ENCODE measurements around the gene CLHC1.
"Not testable (repeated sequence)": the region's sequence is repeated elsewhere in the genome, so short reads cannot be mapped to it uniquely, and the experiment has no call there.

The CLHC1 gene

DNA sequence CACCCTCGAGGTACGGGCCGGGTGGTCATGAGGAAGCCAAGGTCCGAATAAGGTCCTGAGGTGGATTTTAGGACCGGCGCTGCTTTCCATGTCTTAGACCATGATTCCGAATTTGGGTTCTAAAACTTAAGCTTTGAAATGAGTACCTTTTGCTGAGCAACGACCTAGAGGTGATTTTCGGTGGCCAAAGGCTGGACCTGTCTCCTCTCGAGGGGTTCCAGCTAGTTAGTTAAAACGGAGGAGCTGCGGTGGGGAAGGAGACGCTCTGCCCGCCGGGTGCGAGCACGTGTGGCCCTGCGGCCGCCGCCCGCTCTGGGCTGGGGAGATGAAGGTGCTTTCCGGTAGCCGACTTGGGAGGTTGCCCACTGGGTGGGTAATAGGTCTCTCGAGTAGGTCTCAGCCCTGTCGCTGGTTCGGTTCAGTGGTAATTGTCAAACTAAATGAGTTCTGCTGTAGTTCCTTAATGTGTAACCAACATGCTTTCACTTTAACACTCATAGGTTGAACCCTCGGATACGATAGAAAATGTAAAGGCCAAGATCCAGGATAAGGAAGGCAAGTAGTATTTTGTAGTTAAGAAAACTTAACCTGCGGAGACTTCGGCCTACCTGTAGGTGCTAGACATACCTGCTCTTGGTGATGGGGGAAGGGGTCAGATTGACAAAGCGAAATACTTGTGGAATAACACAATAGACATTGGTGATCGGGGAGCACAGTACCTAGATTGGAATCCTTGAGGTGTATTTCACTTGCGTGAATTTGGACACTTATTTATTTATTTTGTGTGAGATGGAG lies 967 bp upstream of the CLHC1 start:
- peak in 5 of 58 donors; percentile 10 to 22 (median 13) for DNase-seq

- DNase-seq = no peak
Measured at GRCh38 chr2:55231546-55232083, 478 bp downstream of the CLHC1 start.

DNA sequence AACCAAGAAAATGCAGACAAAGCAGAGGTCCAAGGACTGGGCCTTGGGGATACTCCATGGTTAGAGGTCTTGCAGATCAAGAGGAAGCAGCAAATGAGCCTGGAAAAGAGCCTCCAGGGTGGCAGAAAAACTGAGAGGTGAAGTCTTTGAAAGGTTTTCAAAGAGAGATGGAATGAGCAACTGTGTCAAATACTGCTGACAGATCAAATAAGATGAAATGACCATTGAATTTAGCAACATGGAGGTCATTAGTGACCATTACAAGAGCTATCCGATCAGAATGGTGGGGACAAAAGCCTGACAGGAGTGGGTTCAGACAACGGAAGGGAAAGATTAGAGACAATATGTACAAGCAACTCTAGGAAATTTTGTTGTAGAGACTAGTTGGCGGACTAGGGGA lies 1.5 kb downstream of the CLHC1 start:
- no peak for DNase-seq

DNA sequence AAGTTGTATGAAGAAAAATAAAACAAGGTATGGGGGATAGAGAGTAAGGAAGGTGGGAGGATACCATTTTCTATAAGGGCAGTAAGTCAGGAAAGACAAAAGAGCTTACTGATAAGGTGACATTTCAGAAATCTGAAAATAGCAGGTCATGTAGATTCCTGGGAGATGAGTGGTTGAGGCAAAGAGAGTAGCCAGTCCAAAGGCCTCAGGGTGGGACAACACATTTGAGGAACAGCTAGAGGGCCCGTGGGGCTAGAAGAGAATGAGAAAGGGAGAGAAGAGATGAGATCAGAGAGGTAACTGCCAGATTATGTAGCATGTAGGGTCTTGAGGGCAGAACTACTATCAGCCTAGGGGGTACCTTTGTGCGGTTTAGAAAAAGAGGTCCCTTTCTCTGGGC lies 2.9 kb downstream of the CLHC1 start:
- no peak for DNase-seq

GRCh38 chr2:55228226-55228563 lies 3.9 kb downstream of the CLHC1 start:
- no peak for DNase-seq

DNA sequence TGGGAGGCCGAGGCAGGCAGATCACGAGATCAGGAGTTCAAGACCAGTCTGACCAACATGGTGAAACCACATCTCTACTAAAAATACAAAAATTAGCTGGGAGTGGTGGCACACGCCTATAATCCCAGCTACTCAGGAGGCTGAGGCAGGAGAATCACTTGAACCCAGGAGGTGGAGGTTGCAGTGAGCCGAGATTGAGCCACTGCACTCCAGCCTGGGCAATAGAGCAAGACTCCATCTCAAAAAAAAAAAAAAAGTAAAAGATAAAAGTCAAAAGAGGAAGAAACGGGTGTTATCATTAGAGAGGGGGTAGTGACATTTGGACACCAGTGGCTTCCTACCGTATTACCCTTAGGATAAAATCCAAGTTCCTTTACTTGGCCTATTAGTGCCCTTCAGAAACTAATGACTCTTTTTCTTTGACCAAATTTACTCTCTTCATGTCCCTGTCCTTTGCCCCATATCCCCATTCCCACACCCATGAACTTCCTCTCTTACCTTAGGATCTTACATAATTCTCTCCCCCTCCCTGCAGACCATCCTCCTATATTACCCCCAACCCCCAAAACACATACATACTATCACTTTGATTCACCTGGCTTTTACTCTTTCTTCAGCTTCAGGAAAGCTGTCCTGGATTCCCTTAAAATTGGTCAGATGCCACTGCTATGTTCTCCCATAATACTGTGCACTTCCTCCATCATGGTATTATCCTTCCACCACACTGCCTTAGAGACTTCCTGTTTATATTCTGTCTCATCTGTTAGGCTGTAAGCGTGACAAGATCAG lies 4.5 kb downstream of the CLHC1 start:
- peak in 1 of 58 donors; percentile 1 for DNase-seq

DNA sequence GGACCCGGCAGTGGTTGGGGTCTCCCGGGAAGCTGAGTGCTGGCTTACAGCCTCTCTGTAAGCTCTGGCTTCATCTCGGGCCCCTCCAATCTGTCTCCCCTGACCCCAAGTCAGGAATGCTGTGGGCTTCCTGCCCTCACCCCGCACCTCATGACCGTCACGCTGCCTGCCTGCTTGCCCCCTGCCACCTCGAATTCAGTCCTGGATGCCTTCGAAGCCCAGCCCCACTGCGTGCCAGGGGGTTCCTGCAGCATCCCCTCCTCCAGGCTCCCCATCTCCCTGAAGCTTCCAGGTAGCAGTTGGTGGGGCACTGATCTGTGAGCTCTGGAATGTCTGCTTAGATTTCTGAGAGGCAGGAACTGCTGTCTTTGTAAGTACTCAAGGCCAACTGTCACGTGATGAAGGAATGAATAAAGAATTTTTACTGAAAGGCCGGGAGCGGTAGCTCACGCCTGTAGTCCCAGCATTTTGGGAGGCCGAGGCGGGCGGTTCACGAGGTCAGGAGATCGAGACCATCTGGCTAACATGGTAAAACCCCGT lies 6.5 kb downstream of the CLHC1 start:
- no peak for DNase-seq

DNA sequence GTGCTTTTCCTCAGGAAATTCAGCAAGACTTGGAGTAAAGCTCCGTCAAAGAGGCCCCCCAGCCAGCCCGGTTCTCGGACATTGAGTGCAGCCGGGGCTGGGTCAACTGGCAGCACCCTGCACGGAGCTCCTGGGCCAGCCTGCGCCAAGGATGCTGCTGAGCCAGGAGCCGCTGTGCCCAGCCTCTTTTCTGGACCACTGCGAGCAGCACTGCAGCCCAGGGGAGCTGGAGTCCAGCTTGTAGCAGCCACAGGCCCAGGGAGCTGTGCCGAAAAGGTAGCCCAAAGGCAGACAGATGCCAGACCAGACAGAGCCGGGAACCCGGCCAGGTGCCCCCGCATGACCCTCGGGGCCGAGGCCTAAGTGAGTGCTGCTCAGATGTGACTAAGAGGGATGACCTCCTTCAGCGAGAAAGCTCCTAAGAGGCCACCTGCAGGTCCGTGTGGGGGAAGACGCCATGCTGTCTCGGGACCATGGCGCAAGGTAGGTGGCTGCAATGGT lies 7.3 kb downstream of the CLHC1 start:
- peak in 4 of 58 donors; percentile 3 to 40 (median 14) for DNase-seq

- DNase-seq = peak in 1 of 58 donors; percentile 40
Measured at GRCh38 chr2:55223958-55224760, 7.9 kb downstream of the CLHC1 start.

DNA sequence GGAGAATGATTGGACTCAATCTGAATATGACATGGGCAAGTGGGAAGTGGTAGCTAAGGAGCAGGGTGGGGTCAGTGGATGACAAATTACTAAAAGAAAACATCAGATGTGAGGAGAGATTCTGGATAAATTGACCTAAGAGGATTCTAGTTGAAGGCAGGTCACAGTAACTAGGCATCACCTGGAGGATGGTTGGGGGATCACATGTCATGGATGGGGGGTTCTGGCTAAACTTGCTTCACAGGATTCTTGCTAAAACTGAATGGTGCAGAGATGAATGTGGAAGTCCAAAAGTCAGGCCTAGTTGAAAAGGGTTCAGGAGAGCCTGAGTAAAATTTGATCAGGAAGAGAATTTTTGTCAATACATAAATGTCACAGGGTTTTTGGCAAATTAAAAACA lies 18.3 kb downstream of the CLHC1 start:
- no peak for DNase-seq

- no peak for DNase-seq
Measured at GRCh38 chr2:55204950-55205349, 27.1 kb downstream of the CLHC1 start.

DNA sequence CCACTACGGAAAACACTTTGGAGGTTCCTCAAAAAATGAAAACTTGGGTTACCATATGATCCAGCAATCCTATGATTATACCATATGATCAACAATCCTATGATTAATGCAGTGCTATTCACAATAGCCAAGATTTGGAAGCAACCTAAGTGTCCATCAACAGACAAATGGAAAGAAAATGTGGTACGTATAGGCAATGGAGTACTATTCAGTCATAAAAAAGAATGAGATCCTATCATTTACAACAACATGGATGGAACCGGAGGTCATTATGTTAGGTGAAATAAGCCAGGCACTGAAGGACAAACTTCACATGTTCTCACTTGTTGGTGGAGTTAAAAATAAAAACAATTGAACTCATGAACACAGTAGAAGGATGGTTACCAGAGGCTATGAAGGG lies 27.6 kb downstream of the CLHC1 start:
- DNase-seq = no peak

DNA sequence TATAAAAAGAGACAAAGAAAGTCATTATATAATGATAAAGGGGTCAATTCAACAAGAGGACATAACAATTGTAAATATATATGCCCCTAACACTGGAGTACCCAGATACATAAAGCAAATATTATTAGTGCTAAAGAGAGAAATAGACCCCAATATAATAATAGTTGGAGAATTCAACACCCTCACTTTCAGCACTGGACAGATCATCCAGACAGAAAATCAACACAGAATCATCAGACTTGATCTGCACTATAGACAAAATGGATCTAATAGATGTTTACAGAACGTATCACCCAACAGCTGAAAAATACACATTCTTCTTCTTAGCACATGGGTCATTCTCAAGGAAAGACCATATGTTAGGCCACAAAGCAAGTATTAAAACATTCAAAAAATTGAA lies 31.7 kb downstream of the CLHC1 start:
- DNase-seq = no peak

DNA sequence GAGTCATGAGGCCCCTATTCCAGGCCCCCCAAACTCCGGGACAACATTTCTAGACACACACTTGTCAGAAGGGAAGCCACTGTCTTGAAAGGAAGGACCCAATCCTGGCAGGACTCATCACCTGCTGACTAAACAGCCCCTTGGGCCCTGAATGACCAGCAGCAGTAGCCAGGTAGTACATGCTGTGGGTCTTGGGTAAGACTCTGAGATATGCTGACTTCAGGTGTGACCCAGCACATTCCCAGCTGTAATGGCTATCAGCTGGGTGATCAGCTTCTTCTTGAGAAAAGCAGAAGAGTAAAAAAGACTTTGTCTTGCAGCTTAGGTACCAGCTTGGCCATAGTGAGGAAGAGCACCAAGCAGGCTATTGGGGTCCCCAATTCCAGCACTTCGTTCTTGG lies 35.6 kb downstream of the CLHC1 start:
- no peak for DNase-seq

DNA sequence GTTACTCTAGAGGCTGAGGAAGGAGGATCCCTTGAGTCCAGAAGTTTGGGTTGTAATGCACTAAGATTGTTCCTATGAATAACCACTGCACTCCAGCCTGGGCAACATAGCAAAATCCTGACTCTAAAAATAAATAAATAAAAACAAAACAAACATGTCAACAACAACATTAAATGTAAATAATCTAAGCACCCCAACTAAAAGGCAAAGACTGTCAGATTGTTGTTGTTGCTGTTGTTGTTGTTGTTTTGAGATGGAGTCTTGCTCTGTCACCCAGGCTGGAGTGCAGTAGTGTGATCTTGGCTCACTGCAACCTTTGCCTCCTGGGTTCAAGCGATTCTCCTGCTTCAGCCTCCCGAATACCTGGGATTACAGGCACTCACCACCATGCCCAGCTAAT lies 40.2 kb downstream of the CLHC1 start:
- DNase-seq = not testable (repeated sequence)

DNA sequence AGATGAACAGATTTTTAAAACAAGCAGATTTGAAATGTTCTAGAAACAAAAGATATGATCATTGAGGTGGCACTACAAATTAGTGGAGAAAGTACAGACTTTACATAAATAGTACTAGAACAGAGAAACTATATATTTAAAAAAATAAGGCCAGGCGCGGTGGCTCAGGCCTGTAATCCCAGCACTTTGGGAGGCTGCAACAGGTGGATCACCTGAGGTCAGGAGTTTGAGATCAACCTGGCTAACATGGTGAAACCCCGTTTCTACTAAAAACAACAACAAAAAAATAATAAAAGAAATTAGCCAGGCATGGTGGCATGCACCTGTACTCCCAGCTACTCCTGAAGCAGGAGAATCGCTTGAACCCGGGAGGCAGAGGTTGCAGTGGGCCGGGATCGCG lies 45.3 kb downstream of the CLHC1 start:
- not testable (repeated sequence) for DNase-seq

- DNase-seq = no peak
Measured at GRCh38 chr2:55180374-55180773, 51.7 kb downstream of the CLHC1 start.

GRCh38 chr2:55176094-55176415 lies 56.0 kb downstream of the CLHC1 start:
- no peak for DNase-seq

GRCh38 chr2:55175254-55176093 lies 56.6 kb downstream of the CLHC1 start:
- peak in 2 of 58 donors; percentile 32 to 43 for DNase-seq

DNA sequence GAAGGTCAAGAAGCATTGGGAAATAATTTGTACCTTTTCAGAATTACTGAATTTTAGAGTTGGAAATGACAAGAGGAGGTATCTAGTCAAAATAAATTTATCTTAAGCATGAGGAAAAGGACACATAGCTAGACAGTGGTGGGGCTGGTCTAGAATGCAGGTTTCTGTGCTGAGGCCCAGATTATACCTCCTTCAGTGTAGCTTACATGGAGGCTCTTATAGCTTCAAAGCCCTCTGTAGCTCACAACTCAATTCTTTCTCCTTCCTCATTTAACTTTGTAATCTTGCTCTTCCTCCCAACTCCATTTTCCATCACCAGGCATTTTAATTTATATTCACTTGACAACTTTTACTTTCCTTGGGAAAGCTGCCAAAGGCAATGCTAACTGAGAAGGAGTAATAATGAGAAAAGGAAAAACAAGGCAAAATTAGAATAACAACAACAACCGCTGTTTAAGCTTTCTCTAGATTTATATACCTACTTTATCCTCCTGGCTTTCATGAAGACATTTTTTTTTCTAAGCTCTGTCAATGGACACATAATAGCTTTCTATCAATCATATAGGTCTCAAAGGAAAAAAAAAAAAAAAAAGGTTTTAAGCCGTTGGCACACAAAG lies 58.5 kb downstream of the CLHC1 start:
- DNase-seq = no peak
